Liver (tissue), 9 donors: Measurements from ENCODE around the gene SPINK1. TPM values are rescaled to one million over a fixed set of nuclear protein-coding genes. Genes with fewer than 3 reads are reported as not detected.

Experiments
- DNase-seq: peaks from one replicate; pipeline ENCODE4 v3.0.0-alpha.2; 2017; ENCODE audit warnings: low spot score
- H3K27ac ChIP-seq, 2 donors: one replicate each; pipeline ENCODE4 v1.7.0; 2013; ENCODE audit warnings: inconsistent platforms in 2 of 2, low read length in 2 of 2, control low read depth in 1 of 2, low read depth in 1 of 2, mild to moderate bottlenecking in 1 of 2
- H3K27me3 ChIP-seq, 4 donors: one replicate each; pipeline versions ENCODE4 v1.6.1 to v1.7.0; 2013; ENCODE audit warnings: low read length in 3 of 4, inconsistent platforms in 1 of 4, mild to moderate bottlenecking in 1 of 4, moderate library complexity in 1 of 4; ENCODE audit not compliant: control insufficient read depth in 4 of 4, insufficient read depth in 4 of 4
- H3K36me3 ChIP-seq, 4 donors: one replicate each; pipeline versions ENCODE4 v1.6.1 to v1.7.0; 2013; ENCODE audit warnings: low read length in 3 of 4, mild to moderate bottlenecking in 3 of 4, low read depth in 1 of 4, moderate library complexity in 1 of 4; ENCODE audit not compliant: control insufficient read depth in 4 of 4, insufficient read depth in 3 of 4
- H3K4me1 ChIP-seq, 4 donors: one replicate each; pipeline versions ENCODE4 v1.6.1 to v1.7.0; 2013; ENCODE audit warnings: low read length in 3 of 4, mild to moderate bottlenecking in 3 of 4, moderate library complexity in 1 of 4; ENCODE audit not compliant: control insufficient read depth in 4 of 4, insufficient read depth in 4 of 4
- H3K4me3 ChIP-seq, 3 donors: one replicate each; pipeline versions ENCODE4 v1.6.1 to v1.7.0; 2013; ENCODE audit warnings: low read length in 3 of 3, control low read depth in 1 of 3, low read depth in 1 of 3, mild to moderate bottlenecking in 1 of 3
- H3K9ac ChIP-seq, 2 donors: one replicate each; pipeline ENCODE4 v1.7.0; 2013; ENCODE audit warnings: low read length in 2 of 2, mild to moderate bottlenecking in 2 of 2, moderate library complexity in 2 of 2, control low read depth in 1 of 2, low read depth in 1 of 2
- H3K9me3 ChIP-seq, 4 donors: one replicate each; pipeline versions ENCODE4 v1.6.1 to v1.7.0; 2013; ENCODE audit warnings: low read length in 3 of 4; ENCODE audit not compliant: control insufficient read depth in 4 of 4
- EGR1 ChIP-seq, 2 donors: IDR thresholded peaks; 2 replicates each; pipeline ENCODE4 v1.6.1; 2016 to 2018; ENCODE audit warnings: antibody characterized with exemption in 2 of 2, low read depth in 2 of 2
- FOXA1 ChIP-seq: IDR thresholded peaks from 2 replicates; pipeline ENCODE4 v1.6.1; 2016; ENCODE audit warnings: antibody characterized with exemption
- FOXA2 ChIP-seq: IDR thresholded peaks from 2 replicates; pipeline ENCODE4 v1.6.1; 2016; ENCODE audit warnings: antibody characterized with exemption
- GABPA ChIP-seq, 2 donors: IDR thresholded peaks in 1 of 2; conservative IDR thresholded peaks in 1 of 2; 2 replicates each; pipeline ENCODE4 v1.6.1; 2016; ENCODE audit warnings: antibody characterized with exemption in 2 of 2, mild to moderate bottlenecking in 1 of 2, moderate library complexity in 1 of 2
- HNF4A ChIP-seq, 2 donors: conservative IDR thresholded peaks; 2 replicates each; pipeline ENCODE4 v1.6.1; 2016; ENCODE audit warnings: antibody characterized with exemption in 2 of 2, mild to moderate bottlenecking in 2 of 2
- JUND ChIP-seq, 2 donors: IDR thresholded peaks; 2 replicates each; pipeline ENCODE4 v1.6.1; 2016; ENCODE audit warnings: antibody characterized with exemption in 2 of 2
- NR2F2 ChIP-seq: IDR thresholded peaks from 2 replicates; pipeline ENCODE4 v1.6.1; 2016; ENCODE audit warnings: antibody characterized with exemption
- RAD21 ChIP-seq, 2 donors: IDR thresholded peaks; 2 replicates each; pipeline ENCODE4 v1.6.1; 2016; ENCODE audit warnings: antibody characterized with exemption in 2 of 2, mild to moderate bottlenecking in 2 of 2
- SP1 ChIP-seq: IDR thresholded peaks from 2 replicates; pipeline ENCODE4 v1.6.1; 2018; ENCODE audit warnings: antibody characterized with exemption, mild to moderate bottlenecking
- WGBS: extraction: QIAGEN DNeasy Blood & Tissue Kit; methylation state at CpG from one replicate; pipeline ENCODE4 v1.1.7; 2013; 5-methylcytosine and 5-hydroxymethylcytosine counted together
- polyA plus RNA-seq, 2 donors: library from polyadenylated mRNA; stranded (reverse) in 1 of 2; unstranded in 1 of 2; fragments of 200-250 nt in 1 of 2; fragments of >200 nt in 1 of 2; fragmentation: Nextera tagmentation in 1 of 2; extraction: Ambion mirVana in 1 of 2; gene quantifications; one replicate each; pipeline versions ENCODE4 v1.2.1 to v1.2.3, GENCODE V29; 2013 to 2015
- total RNA-seq, 2 donors: library from RNA; depleted of rRNA; stranded (reverse); fragments of >200 nt; gene quantifications; one replicate each; pipeline ENCODE4 v1.2.3, GENCODE V29; 2014
- TF ChIP-seq, protein P1 (sequence below): IDR thresholded peaks from 2 replicates; pipeline ENCODE4 v1.6.1; 2016; ENCODE audit warnings: antibody characterized with exemption, mild to moderate bottlenecking
- TF ChIP-seq, protein P2 (sequence below): IDR thresholded peaks from 2 replicates; pipeline ENCODE4 v1.6.1; 2016; ENCODE audit warnings: antibody characterized with exemption
- TF ChIP-seq, protein P3 (sequence below): IDR thresholded peaks from 2 replicates; pipeline ENCODE4 v1.6.1; 2016; ENCODE audit warnings: antibody characterized with exemption
- TF ChIP-seq, protein P4 (sequence below): IDR thresholded peaks from 2 replicates; pipeline ENCODE4 v1.6.1; 2016; ENCODE audit warnings: antibody characterized with exemption
- donor health status: healthy.
- donor health status: healthy.
- donor health status: healthy.
- donor health status: healthy.
- donor health status: healthy.

Gene SPINK1
- total and polyA plus RNA-seq, 4 donors = 0.33 to 2,026 (median 116) TPM

DNA sequence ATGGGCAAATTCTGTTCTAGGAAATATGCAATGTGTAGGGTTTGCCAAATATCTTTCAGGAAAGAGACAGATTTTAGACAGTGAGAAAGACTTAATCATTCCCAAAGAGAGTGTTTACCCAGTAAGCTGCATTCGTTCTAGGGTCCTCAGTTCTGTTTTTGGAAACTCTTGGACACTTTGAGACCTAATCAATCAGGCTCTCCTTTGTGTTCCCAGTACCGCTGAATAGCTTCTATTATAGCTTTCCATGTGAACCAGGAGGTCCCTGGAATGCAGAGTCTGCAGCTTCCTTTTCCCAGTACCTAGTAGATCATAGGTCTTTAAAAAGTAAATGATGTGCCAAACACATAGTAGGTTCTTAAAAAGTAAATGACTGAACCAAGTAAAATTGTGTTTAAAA is 11.4 kb upstream of the SPINK1 start:
- WGBS = 67% methylated on average over 2 of the region's 2 CpGs

DNA sequence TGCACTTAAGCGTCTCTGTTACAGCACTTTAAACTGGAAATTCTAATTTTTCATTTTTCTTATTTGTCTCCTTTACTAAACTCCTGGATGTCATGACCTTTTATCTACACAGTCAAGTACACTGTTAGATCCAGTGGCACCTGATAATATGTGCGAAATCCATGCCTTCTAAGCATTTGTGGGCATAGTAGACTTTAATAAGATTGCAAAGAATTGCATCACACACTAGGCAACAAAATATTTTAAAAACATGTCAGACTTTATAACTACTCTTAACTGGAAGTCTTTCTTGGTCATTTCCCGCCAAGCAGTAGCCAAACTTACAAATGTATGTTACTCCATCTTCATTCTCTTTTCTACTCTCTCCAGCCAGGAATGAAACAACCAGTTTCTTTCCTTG is 5.0 kb upstream of the SPINK1 start:
- Histone ChIP-seq H3K27me3 (no peaks in the 10 kb centered on the region), H3K4me3 (no peak overlapping the region), H3K9me3 (no peaks in the 10 kb centered on the region), H3K36me3 (no peaks in the 10 kb centered on the region), H3K4me1 (peaks cover 8 to 30% (median 23%) of the 10 kb centered on the region in 4 donors), H3K27ac (peak overlapping the region in 1 of 2 donors; percentile 40), H3K9ac (no peak overlapping the region)
- whole genome bisulfite sequencing = 61% methylated on average over 3 of the region's 3 CpGs
- no peak for TF ChIP-seq FOXA1
- TF ChIP-seq FOXA2 = no peak
- TF ChIP-seq HNF4A (conservative IDR thresholded peaks at IDR 0.05) = no peak
- TF ChIP-seq, protein P1, sequence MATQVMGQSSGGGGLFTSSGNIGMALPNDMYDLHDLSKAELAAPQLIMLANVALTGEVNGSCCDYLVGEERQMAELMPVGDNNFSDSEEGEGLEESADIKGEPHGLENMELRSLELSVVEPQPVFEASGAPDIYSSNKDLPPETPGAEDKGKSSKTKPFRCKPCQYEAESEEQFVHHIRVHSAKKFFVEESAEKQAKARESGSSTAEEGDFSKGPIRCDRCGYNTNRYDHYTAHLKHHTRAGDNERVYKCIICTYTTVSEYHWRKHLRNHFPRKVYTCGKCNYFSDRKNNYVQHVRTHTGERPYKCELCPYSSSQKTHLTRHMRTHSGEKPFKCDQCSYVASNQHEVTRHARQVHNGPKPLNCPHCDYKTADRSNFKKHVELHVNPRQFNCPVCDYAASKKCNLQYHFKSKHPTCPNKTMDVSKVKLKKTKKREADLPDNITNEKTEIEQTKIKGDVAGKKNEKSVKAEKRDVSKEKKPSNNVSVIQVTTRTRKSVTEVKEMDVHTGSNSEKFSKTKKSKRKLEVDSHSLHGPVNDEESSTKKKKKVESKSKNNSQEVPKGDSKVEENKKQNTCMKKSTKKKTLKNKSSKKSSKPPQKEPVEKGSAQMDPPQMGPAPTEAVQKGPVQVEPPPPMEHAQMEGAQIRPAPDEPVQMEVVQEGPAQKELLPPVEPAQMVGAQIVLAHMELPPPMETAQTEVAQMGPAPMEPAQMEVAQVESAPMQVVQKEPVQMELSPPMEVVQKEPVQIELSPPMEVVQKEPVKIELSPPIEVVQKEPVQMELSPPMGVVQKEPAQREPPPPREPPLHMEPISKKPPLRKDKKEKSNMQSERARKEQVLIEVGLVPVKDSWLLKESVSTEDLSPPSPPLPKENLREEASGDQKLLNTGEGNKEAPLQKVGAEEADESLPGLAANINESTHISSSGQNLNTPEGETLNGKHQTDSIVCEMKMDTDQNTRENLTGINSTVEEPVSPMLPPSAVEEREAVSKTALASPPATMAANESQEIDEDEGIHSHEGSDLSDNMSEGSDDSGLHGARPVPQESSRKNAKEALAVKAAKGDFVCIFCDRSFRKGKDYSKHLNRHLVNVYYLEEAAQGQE = no peak
- no peak for DNase-seq

More for the DNA sequence above, 11.4 kb upstream of the SPINK1 start:
- DNase-seq = no peak
- no peak overlapping the region for H3K27ac ChIP-seq
- no peak overlapping the region for H3K9ac ChIP-seq
- TF ChIP-seq, protein P1 = no peak
- TF ChIP-seq RAD21 (IDR thresholded peaks at IDR 0.05) (no peak), JUND (IDR thresholded peaks at IDR 0.05) (no peak), EGR1 (IDR thresholded peaks at IDR 0.05; ENCODE audit: low read depth in 2 of 2) (no peak), SP1 (no peak), GABPA (IDR thresholded peaks at IDR 0.05 in 1 of 2, conservative IDR thresholded peaks at IDR 0.05 in 1 of 2) (no peak), FOXA2 (no peak), NR2F2 (no peak)
- TF ChIP-seq, protein P2, sequence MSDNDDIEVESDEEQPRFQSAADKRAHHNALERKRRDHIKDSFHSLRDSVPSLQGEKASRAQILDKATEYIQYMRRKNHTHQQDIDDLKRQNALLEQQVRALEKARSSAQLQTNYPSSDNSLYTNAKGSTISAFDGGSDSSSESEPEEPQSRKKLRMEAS = no peak
- TF ChIP-seq, protein P3, sequence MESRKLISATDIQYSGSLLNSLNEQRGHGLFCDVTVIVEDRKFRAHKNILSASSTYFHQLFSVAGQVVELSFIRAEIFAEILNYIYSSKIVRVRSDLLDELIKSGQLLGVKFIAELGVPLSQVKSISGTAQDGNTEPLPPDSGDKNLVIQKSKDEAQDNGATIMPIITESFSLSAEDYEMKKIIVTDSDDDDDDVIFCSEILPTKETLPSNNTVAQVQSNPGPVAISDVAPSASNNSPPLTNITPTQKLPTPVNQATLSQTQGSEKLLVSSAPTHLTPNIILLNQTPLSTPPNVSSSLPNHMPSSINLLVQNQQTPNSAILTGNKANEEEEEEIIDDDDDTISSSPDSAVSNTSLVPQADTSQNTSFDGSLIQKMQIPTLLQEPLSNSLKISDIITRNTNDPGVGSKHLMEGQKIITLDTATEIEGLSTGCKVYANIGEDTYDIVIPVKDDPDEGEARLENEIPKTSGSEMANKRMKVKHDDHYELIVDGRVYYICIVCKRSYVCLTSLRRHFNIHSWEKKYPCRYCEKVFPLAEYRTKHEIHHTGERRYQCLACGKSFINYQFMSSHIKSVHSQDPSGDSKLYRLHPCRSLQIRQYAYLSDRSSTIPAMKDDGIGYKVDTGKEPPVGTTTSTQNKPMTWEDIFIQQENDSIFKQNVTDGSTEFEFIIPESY = no peak
- TF ChIP-seq, protein P4, sequence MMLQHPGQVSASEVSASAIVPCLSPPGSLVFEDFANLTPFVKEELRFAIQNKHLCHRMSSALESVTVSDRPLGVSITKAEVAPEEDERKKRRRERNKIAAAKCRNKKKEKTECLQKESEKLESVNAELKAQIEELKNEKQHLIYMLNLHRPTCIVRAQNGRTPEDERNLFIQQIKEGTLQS = no peak
- no peaks in the 10 kb centered on the region for H3K36me3 ChIP-seq
- no peak overlapping the region for H3K4me3 ChIP-seq
- peaks cover 0 to 2% (median under 1%) of the 10 kb centered on the region in 4 donors for H3K4me1 ChIP-seq
- no peaks in the 10 kb centered on the region for H3K27me3 ChIP-seq
- H3K9me3 ChIP-seq = no peaks in the 10 kb centered on the region
